Activated T-cell treated with anti-CD3 and anti-CD28 coated beads, Interleukin-2, amount 50 U/mL, for 72 hours (primary cell): ENCODE data around the gene THSD4. TPM values are rescaled to one million over a fixed set of nuclear protein-coding genes. Genes with fewer than 3 reads are reported as not detected.
"Not testable (repeated sequence)": the region's sequence is repeated elsewhere in the genome, so short reads cannot be mapped to it uniquely, and the experiment has no call there.

Experiments
- ATAC-seq, 2 donors: fragments of 150-1000 bp; cut with Tn5 transposase; replicated peaks in 1 of 2; 2 replicates each; pipeline ENCODE4 v1.10.0; 2021; ENCODE audit warnings: moderate library complexity in 2 of 2, mild to moderate bottlenecking in 1 of 2
- DNase-seq, 2 donors: peaks; one replicate each; pipeline ENCODE4 v3.0.0; 2021 to 2022; ENCODE audit warnings: mixed read lengths in 1 of 2
- H3K27ac Mint-ChIP-seq: one replicate; pipeline ENCODE4 v1.8.0; 2022; ENCODE audit warnings: mild to moderate bottlenecking, moderate library complexity, mixed read lengths
- H3K27me3 Mint-ChIP-seq: one replicate; pipeline ENCODE4 v1.8.0; 2022; ENCODE audit warnings: low read depth, mixed read lengths
- H3K36me3 Mint-ChIP-seq, 2 donors: one replicate each; pipeline ENCODE4 v1.8.0; 2022; ENCODE audit warnings: mixed read lengths in 2 of 2, mild to moderate bottlenecking in 1 of 2; ENCODE audit not compliant: insufficient read depth in 2 of 2
- H3K4me1 Mint-ChIP-seq: one replicate; pipeline ENCODE4 v1.8.0; 2022; ENCODE audit warnings: low read depth, mixed read lengths
- H3K4me3 Mint-ChIP-seq, 2 donors: one replicate each; pipeline ENCODE4 v1.8.0; 2022; ENCODE audit warnings: mild to moderate bottlenecking in 2 of 2, mixed read lengths in 2 of 2, moderate library complexity in 2 of 2
- H3K9me3 Mint-ChIP-seq, 2 donors: one replicate each; pipeline ENCODE4 v1.8.0; 2022; ENCODE audit warnings: mixed read lengths in 2 of 2
- total RNA-seq, 2 donors: library from RNA; stranded (reverse); gene quantifications; one replicate each; pipeline ENCODE4 v1.2.3, GENCODE V29; 2022

Gene THSD4
- total RNA-seq, 2 donors from 2014 or later, result not detected

DNA sequence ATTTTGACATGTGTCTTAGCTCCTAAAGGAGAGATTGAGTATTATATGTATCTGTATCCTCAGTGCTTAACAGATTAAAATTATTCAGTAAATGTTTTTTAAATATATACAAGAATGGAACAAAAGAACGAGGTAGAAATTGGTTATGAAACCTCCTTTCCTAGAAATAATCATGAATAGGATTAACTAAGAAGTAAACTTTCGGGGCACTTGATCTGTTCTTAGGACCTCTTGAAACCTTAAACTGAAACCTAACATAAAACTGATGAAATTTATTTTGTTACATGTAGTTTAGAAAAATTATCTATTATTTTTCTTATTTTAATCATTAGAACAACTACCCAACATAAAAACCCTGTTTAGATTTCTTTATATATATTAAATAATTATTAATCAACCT is 311.5 kb downstream of the THSD4 start:
- Mint-ChIP-seq H3K9me3 (peaks cover 2% of the 10 kb centered on the region in 2 donors), H3K27ac (no peak overlapping the region), H3K36me3 (no peaks in the 10 kb centered on the region), H3K4me1 (no peaks in the 10 kb centered on the region), H3K27me3 (peaks cover 6% of the 10 kb centered on the region), H3K4me3 (no peak overlapping the region)
- ATAC-seq (no peak), DNase-seq (no peak)

DNA sequence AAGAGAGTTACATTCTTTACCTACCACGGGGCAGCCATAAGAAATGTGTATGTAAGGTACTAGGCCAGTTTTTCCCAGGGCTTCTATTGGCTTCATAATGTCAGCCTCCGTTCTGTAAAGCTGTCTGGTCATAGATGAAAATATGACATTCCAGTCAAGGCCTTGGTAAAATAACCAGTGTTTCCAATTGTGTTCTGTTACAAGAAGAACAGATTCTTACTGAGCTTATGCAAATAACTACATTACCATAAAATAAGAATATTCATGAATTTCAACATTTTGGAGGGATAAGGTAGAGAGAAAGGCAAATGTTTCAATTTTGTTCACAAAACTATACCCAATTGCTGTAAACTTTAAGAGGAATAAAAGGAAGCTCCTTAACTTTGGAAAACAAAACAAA is 315.5 kb downstream of the THSD4 start:
- H3K27ac Mint-ChIP-seq, result no peak overlapping the region
- H3K4me3 Mint-ChIP-seq, result no peak overlapping the region
- H3K36me3 Mint-ChIP-seq, result no peaks in the 10 kb centered on the region
- H3K4me1 Mint-ChIP-seq, result no peaks in the 10 kb centered on the region
- H3K27me3 Mint-ChIP-seq, result peaks cover 6% of the 10 kb centered on the region
- H3K9me3 Mint-ChIP-seq, result no peaks in the 10 kb centered on the region
- no peak for ATAC-seq
- no peak for DNase-seq

DNA sequence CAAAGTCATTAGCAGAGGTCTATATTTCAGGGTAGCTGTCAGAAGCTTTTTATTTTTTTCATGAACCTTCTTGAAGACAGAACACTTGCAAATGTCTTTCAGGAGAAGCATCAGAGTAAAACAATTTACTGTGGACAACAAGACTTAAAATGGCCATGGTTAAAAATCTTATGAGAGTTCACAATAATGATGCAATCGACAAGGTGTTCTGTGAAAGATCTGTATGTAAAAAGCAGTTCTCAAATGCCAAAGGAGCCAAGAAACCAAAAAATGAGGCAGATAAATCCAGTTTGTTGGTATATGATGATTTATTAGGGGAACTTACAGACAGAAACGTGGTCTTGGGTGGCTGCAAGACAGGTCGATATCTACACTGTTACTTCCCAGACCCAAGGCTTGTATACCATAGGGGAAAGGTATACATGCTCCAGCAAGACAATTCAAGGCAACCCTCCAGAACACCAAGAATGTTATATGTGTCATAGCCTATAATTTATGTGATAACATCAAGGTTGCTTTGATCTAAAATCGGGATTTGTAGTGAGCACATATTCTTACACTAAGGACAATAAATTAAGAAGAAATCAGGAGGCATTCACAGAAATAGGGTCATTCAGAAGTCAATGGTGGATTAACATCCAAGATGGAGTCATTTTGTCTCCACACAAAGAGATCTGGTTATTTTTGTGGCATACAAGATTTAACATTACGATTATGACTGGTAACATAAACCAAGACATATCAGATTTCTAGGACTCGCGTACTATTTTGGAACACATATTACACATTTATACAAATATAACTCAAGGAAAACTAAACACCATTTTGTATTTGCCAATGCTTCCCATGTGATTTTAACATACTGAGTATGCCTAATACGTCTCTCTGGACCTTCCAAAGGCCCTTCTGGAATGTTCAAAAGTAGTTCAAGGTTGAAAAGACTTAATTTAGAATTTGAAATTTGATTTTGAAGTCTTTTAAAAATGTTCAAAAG is 316.4 kb downstream of the THSD4 start:
- DNase-seq (no peak), ATAC-seq (no peak)
- H3K4me3 Mint-ChIP-seq, result no peak overlapping the region
- H3K27me3 Mint-ChIP-seq, result peaks cover 6% of the 10 kb centered on the region
- H3K36me3 Mint-ChIP-seq, result no peaks in the 10 kb centered on the region
- H3K4me1 Mint-ChIP-seq, result no peaks in the 10 kb centered on the region
- no peak overlapping the region for H3K27ac Mint-ChIP-seq
- no peaks in the 10 kb centered on the region for H3K9me3 Mint-ChIP-seq

DNA sequence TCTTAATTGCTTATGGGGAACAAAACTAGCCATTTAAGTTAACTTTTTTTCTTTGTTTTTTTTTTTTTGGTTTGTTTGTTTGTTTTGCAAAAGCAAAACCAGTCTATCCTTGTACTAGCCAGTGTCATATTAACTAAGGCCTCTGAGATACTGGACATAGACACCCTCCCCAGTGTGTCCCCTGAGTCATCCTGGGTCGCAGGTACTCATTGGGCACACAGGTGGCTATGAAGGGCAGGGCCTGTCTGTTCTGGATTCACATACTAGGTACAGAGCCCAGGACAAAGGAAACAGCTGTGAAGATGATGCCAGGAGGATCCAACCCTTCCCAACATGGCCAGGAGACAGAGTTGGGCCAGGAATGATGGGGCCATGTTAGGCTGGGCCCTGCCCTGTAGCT is 318.1 kb downstream of the THSD4 start:
- no peak for DNase-seq
- no peak overlapping the region for H3K4me3 Mint-ChIP-seq
- peaks cover 6% of the 10 kb centered on the region for H3K27me3 Mint-ChIP-seq
- no peaks in the 10 kb centered on the region for H3K36me3 Mint-ChIP-seq
- no peak overlapping the region for H3K27ac Mint-ChIP-seq
- no peaks in the 10 kb centered on the region for H3K9me3 Mint-ChIP-seq
- no peak for ATAC-seq
- H3K4me1 Mint-ChIP-seq, result no peaks in the 10 kb centered on the region

DNA sequence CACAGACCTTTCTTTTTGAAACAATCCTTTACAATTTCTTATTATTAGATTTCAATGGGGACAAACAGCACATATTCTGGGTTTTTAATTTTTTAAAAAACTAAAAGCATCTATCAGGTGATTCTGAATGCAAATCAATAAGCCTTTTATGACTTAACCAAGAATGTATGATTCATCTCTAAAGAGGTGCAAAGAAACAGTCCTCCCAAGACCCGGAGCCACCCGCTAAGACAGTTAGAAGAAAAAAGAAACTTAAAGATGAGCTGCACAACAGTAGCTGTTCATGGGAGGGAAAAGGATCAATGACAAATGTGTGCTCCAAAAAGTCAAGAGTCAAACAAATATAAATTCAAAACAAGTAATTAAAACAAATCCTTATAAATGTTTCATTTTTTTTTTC is 319.5 kb downstream of the THSD4 start:
- ATAC-seq, result no peak
- Mint-ChIP-seq H3K4me1 (no peaks in the 10 kb centered on the region), H3K27ac (no peak overlapping the region), H3K27me3 (no peaks in the 10 kb centered on the region), H3K4me3 (no peak overlapping the region), H3K9me3 (no peaks in the 10 kb centered on the region), H3K36me3 (no peaks in the 10 kb centered on the region)
- no peak for DNase-seq

DNA sequence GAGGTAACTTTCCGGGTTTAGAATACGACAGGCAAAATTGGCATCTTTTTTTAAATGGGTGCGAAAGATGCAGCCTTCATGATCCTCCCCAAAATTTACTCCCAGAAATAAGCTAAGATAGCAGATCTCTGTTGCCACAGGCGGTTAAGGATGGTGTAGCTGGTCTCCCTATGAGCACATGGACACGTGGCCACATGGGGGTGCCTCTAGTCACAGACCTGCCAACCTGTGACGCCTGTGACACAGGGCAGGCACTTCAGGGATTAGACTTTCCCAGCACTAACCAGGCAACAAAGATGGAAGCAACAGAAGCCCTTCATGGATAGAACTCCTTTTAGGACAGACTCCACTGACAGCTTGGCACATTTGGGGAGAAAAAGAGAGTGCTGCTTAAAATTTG is 320.3 kb downstream of the THSD4 start:
- ATAC-seq (no peak), DNase-seq (no peak)
- no peaks in the 10 kb centered on the region for H3K36me3 Mint-ChIP-seq
- no peaks in the 10 kb centered on the region for H3K27me3 Mint-ChIP-seq
- no peaks in the 10 kb centered on the region for H3K9me3 Mint-ChIP-seq
- no peak overlapping the region for H3K4me3 Mint-ChIP-seq
- no peak overlapping the region for H3K27ac Mint-ChIP-seq
- H3K4me1 Mint-ChIP-seq, result no peaks in the 10 kb centered on the region

DNA sequence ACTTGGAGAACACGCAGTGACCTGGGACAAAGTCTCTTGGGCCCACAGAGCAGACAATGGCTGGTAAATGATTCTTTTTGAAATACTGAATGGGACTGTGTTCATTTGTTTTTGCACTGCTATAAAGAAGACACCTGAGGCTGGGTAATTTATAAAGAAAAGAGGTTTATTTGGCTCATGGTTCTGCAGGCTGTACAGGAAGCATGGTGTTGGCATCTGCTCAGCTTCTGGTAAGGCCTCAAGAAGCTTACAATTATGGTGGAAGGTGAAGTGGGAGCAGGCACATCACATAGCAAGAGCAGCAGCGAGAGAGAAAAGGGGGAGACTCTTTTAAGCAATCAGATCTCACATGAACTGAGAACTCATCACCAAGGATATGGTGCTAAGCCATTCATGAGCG is 321.6 kb downstream of the THSD4 start:
- no peaks in the 10 kb centered on the region for H3K4me1 Mint-ChIP-seq
- no peak for DNase-seq

DNA sequence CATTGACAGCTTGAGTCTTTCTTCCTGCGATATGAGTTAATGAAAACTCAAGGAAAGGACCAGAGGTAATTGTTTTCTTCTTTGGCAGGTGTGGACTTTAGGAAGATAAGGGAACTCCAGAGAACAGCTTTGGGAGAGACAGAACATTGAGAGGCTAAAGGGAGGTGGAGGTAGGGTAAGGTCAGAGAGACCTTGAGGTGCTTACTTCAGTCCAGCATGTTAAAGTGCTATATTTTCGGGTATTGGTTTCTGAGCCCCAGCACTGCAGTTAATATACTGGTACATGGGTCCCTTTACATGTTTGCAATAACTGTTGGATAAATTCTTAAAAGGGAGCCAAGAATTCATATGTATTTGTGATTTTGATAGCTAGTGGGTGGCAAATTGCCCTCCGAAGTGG is 322.1 kb downstream of the THSD4 start:
- H3K27ac Mint-ChIP-seq, result no peak overlapping the region
- H3K27me3 Mint-ChIP-seq, result no peaks in the 10 kb centered on the region
- no peaks in the 10 kb centered on the region for H3K9me3 Mint-ChIP-seq
- DNase-seq, result no peak
- H3K4me3 Mint-ChIP-seq, result no peak overlapping the region
- H3K4me1 Mint-ChIP-seq, result no peaks in the 10 kb centered on the region
- H3K36me3 Mint-ChIP-seq, result no peaks in the 10 kb centered on the region
- ATAC-seq, result no peak

More for the DNA sequence above, 321.6 kb downstream of the THSD4 start:
- H3K9me3 Mint-ChIP-seq, result no peaks in the 10 kb centered on the region
- H3K27ac Mint-ChIP-seq, result no peak overlapping the region
- no peaks in the 10 kb centered on the region for H3K27me3 Mint-ChIP-seq
- H3K4me3 Mint-ChIP-seq, result no peak overlapping the region
- no peaks in the 10 kb centered on the region for H3K36me3 Mint-ChIP-seq
- ATAC-seq, result no peak

DNA sequence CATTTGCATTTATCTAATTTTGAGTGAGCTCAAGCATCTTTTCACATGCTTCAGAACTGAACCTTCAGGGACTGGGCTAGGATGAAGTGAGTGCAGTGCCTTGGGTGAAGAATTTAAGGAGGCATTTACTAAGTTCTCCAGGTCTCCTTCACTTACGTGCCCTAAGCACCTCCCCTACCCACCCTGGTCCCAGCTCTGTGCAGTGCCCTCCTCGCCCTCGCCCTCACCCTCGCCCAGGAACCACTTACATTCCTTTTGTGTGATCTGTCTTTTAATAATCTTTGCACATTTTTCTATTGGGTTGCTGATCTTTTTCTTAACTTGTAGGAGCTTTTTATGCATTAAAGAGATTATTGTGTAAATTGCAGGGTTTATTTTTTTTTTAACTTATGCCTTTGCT is 322.6 kb downstream of the THSD4 start:
- ATAC-seq (no peak), DNase-seq (no peak)
- no peaks in the 10 kb centered on the region for H3K9me3 Mint-ChIP-seq
- H3K4me3 Mint-ChIP-seq, result no peak overlapping the region
- no peaks in the 10 kb centered on the region for H3K4me1 Mint-ChIP-seq
- H3K36me3 Mint-ChIP-seq, result no peaks in the 10 kb centered on the region
- H3K27ac Mint-ChIP-seq, result no peak overlapping the region
- H3K27me3 Mint-ChIP-seq, result no peaks in the 10 kb centered on the region

DNA sequence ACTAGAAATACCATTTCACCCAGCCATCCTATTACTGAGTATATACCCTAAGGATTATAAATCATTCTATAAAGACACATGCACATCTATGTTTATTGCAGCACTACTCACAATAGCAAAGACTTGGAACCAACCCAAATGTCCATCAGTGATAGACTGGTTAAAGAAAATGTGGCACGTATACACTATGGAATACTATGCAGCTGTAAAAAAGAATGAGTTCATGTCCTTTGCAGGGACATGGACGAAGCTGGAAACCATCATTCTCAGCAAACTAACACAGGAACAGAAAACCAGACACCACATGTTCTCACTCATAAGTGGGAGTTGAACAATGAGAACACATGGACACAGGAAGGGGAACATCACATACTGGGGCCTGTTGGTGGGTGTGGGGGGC is 324.2 kb downstream of the THSD4 start:
- not testable (repeated sequence) for H3K27me3 Mint-ChIP-seq, DNase-seq, H3K4me1 Mint-ChIP-seq, H3K9me3 Mint-ChIP-seq, H3K27ac Mint-ChIP-seq, H3K36me3 Mint-ChIP-seq, H3K4me3 Mint-ChIP-seq, ATAC-seq

DNA sequence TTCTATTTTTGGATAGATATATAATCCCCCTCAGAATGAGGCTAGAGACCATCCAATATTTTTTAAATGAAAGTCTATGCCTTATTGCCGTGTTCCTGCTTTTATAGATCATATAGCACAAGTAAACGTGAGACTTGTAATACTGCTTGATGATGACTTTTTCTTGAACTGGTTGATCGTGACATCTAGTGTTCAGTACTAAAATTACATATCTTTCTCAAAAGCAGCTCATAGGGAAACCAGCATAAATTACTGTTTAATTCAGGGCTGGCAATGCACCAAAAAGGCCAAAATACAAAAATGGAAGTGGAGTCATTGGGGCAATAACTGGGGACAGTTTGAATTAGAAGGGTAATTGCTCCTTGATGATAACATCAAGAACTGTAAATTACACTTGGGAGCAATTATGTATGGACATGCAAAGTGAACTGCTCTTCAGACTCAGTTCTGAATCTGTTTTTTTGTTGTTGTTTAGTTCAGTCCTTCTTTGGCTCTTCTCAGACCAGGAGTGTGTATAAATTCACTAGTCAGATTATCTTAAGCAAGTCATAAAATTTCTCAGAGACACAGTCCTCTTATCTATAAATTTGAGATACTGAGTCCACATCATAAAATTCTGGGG is 325.3 kb downstream of the THSD4 start:
- Mint-ChIP-seq H3K4me3 (no peak overlapping the region), H3K4me1 (no peaks in the 10 kb centered on the region), H3K27ac (no peak overlapping the region), H3K9me3 (no peaks in the 10 kb centered on the region), H3K36me3 (no peaks in the 10 kb centered on the region), H3K27me3 (no peaks in the 10 kb centered on the region)
- ATAC-seq (no peak), DNase-seq (no peak)

DNA sequence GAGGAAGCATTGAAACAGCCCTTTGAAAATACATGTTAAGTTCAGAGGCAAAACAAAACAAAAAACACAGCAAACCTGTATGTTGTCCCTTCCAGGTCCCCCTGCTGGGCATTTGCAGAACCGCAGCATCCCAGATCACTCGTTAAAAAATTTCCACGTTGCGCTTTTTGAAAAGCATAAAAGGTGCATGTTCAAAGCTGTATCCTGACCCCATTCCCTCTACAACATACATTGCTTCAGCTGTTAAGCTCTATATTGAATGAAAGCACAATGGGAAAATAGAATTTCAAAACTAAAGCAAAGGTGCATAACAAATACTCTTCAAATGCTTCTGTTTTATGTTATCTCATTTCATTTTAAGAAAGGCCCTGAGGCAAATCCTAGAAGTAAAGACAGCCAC is 328.3 kb downstream of the THSD4 start:
- no peak overlapping the region for H3K4me3 Mint-ChIP-seq
- H3K36me3 Mint-ChIP-seq, result no peaks in the 10 kb centered on the region
- H3K4me1 Mint-ChIP-seq, result no peaks in the 10 kb centered on the region
- ATAC-seq (no peak), DNase-seq (peak; percentile 39 to 41)
- H3K9me3 Mint-ChIP-seq, result no peaks in the 10 kb centered on the region
- no peak overlapping the region for H3K27ac Mint-ChIP-seq
- no peaks in the 10 kb centered on the region for H3K27me3 Mint-ChIP-seq

DNA sequence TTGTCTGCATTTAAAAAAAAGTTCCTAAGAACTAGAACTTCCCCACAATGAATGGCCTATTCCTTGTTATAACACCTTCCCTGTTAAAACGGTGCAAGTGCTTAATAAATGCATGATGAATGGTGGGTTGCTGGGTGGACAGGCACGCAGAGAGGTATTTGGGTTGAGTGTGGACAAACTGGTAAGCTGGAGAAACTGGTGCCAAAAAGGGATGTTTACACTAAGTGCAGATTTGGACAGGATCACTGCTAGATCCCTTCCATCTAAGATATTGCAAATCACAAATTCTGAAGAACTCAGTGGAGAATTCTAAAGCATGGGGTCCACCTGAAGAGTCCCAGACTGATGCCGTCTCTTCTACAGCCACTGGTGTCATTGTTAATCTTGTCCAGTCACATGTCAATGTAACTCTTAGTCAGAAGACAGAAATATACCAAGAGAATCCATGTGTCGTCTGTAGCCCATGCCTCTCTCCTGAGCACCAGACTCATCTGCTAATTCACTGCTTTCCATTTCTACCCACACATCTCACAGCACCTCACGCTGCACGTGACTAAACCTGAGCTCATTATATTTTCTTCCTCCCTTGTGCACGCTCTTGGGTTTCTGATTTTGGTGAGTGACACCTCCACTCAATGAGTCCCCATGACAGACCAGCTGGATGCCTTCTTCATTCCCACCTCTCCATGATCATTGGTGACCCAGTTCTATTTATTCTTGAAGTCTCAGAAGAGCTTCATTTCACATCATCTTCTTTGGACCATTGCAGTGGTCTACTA is 328.9 kb downstream of the THSD4 start:
- Mint-ChIP-seq H3K9me3 (no peaks in the 10 kb centered on the region), H3K27me3 (no peaks in the 10 kb centered on the region), H3K36me3 (no peaks in the 10 kb centered on the region), H3K27ac (no peak overlapping the region), H3K4me3 (no peak overlapping the region), H3K4me1 (no peaks in the 10 kb centered on the region)
- ATAC-seq, result no peak
- DNase-seq, result no peak
